HG02642 (cell line): Measurements from ENCODE around the gene SIKE1.
"Not testable (repeated sequence)": the region's sequence is repeated elsewhere in the genome, so short reads cannot be mapped to it uniquely, and the experiment has no call there.

Experiments
- ATAC-seq: cut with Tn5 transposase; IDR thresholded peaks from one replicate; pipeline ENCODE4 v1.9.1; 2021; ENCODE audit warnings: mild to moderate bottlenecking; ENCODE audit not compliant: unreplicated experiment, poor library complexity

The SIKE1 gene

GRCh38 chr1:114756009-114756892 is 24.2 kb downstream of the SIKE1 start:
- peak; percentile 36 for ATAC-seq

GRCh38 chr1:114755006-114755931 is 25.2 kb downstream of the SIKE1 start:
- no peak for ATAC-seq

- ATAC-seq: not testable (repeated sequence)
These were observed 26.8 kb downstream of the SIKE1 start for GRCh38 chr1:114753702-114754101.

DNA sequence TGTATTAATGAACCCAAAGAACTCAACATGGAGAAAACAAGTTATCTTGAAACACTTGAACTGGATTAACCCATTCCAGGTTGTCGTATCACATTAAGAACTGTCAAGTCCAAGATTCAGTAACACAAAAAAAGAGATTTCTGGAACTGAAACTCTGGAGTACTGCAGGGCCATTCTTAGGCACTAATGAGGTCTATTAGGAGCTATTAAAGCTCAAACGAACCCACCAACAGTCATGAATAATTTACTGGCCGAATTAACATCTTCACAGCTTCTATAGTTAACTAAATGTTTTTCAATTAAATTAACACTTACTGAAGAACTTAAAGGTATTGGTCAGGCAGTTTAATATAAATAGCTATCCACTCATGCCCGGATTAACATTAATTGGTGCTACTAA is 27.3 kb downstream of the SIKE1 start:
- no peak for ATAC-seq

DNA sequence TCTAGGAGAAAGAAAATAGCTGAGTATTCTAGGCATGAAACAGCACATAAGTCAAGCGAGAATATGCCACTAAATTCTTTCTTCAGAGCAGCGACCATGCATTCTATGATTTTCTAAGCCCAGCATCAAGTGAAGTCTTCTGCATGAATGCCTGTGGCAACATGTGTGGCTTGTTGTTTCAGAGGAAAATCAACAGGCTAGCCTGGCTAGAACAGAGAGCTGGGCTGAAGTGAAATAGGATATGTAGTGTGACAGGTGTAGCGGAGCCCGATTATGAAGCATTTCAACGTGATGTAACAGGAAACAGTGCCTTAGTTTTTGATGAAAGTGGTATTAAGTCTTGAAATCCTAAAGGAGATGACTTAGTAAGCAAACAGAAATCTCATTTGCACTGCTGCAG is 29.7 kb downstream of the SIKE1 start:
- no peak for ATAC-seq

- no peak for ATAC-seq
These were observed 30.6 kb downstream of the SIKE1 start for GRCh38 chr1:114749835-114750234.

- no peak for ATAC-seq
These were observed 33.9 kb downstream of the SIKE1 start for GRCh38 chr1:114746450-114747121.

DNA sequence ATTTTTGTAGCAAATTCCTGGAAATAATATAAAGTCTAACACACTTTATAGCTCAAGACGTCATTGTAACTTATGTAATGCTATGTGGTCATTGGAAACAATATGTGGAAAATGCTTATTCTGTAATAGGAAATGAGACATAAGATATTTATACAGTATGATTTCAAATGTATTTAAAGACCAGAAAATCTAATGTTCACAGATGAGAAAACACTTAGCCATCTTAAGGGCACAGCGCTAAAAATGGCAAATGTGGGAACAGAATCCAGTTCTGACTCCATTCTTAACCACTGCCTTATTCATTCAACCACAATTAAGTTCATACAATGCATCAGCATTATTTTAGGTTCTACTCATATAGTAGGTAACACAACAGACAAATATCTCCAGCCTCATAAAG is 35.2 kb downstream of the SIKE1 start:
- no peak for ATAC-seq

GRCh38 chr1:114741963-114742746 is 38.3 kb downstream of the SIKE1 start:
- ATAC-seq: no peak

- no peak for ATAC-seq
These were observed 40.2 kb downstream of the SIKE1 start for GRCh38 chr1:114740331-114740730.

DNA sequence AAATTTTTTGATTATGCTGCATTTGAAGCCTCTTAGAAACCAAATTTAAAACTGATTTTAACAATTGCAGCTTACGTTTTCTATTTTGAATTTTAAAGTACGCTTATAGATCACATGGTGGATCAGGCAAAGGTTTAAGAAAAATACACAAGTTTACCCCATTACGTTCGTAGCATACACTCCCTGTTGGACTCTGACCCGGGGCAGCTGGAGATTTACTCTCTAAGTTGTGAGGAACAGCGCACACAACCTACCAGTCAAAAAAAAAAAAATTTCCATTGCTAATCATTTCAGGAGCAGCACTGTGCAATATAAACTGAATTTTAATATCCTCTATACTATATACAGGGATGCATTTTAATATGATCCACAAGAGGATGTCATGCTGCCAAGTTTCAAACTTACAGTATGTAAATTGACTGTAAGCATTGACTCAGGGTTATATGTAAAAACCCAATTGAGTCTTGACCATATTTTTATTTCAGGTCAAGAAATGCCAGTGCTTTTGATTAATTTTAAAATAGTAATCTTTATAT is 43.1 kb downstream of the SIKE1 start:
- no peak for ATAC-seq

GRCh38 chr1:114735479-114735878 is 45.0 kb downstream of the SIKE1 start:
- no peak for ATAC-seq

DNA sequence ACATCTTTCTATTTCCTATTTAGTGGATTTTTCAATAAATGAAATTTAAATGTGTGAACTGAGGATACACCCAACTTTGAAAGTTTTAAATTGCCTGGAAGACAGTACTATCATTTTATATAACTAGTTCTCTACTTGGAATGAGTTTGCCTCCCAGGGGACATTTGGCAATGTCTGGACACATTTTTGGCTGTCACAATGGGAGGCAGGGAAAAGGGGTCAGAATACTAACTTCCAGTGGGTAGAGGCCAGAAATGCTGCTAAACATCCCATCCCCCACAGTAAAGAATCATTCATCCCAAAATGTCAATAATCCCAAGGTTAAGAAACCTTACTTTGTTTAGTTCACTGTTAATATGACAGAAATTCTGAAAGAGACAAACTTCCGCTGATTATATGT is 50.7 kb downstream of the SIKE1 start:
- no peak for ATAC-seq

- no peak for ATAC-seq
These were observed 51.9 kb downstream of the SIKE1 start for GRCh38 chr1:114728553-114728952.

GRCh38 chr1:114725230-114725629 is 55.3 kb downstream of the SIKE1 start:
- ATAC-seq: no peak

GRCh38 chr1:114723915-114724314 is 56.6 kb downstream of the SIKE1 start:
- no peak for ATAC-seq

- ATAC-seq: no peak
These were observed 57.0 kb downstream of the SIKE1 start for GRCh38 chr1:114723457-114723856.

DNA sequence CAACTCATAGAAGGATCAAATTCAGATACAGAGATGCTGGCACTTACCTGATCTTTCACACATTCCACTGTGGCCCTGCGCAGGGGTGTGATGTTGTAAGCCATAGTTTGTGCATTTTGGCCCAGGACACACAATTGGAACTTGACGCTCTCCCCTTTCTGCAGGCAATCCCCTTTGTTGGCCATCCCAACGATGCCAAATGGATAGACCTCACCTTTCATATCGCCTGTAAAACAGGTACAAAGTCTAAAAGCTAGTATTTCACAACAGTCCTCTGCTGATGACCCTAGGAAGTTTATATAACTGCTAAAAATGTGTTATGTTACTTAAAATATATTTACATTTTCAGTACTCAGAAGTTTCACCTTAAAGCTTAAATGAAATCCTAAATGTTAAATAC is 60.0 kb downstream of the SIKE1 start:
- ATAC-seq: no peak
